GM23338 (cell line): ENCODE measurements around the gene FAAH. TPM values are rescaled to one million over a fixed set of nuclear protein-coding genes. Genes with fewer than 3 reads are reported as not detected.

Experiments used
- ATAC-seq: fragments of 200-7000 bp; cut with Tn5 transposase; 3 replicates; pipeline ENCODE4 v1.9.1; 2020
- DNase-seq: peaks from one replicate; pipeline ENCODE4 v3.0.0-alpha.2; 2015; ENCODE audit warnings: low spot score
- H2AFZ ChIP-seq: fragments of 200-600 bp; sonication (generic); 2 replicates; pipeline ENCODE4 v1.8.0; 2016; ENCODE audit warnings: antibody characterized with exemption, mild to moderate bottlenecking, moderate library complexity
- H3F3A ChIP-seq: fragments of 200-600 bp; sonication (generic); replicated peaks from 2 replicates; pipeline ENCODE4 v1.8.0; 2017; ENCODE audit warnings: antibody characterized with exemption, mixed run types, low read depth
- H3K27ac ChIP-seq: fragments of 200-600 bp; sonication (generic); 2 replicates; pipeline ENCODE4 v1.6.1; 2016; ENCODE audit warnings: low read depth
- H3K27me3 ChIP-seq: fragments of 200-600 bp; sonication (generic); 2 replicates; pipeline ENCODE4 v1.8.0; 2016; ENCODE audit warnings: mild to moderate bottlenecking, mixed run types, moderate library complexity; ENCODE audit not compliant: insufficient read depth
- H3K36me3 ChIP-seq: fragments of 200-600 bp; sonication (generic); 2 replicates; pipeline ENCODE4 v1.8.0; 2016; ENCODE audit warnings: mild to moderate bottlenecking; ENCODE audit not compliant: insufficient read depth
- H3K4me1 ChIP-seq: fragments of 200-600 bp; sonication (generic); 2 replicates; pipeline ENCODE4 v1.8.0; 2016; ENCODE audit warnings: mild to moderate bottlenecking, moderate library complexity; ENCODE audit not compliant: insufficient read depth
- H3K4me2 ChIP-seq: fragments of 200-600 bp; sonication (generic); 2 replicates; pipeline ENCODE4 v1.7.1; 2017; ENCODE audit warnings: mixed run types
- H3K4me3 ChIP-seq: fragments of 200-600 bp; sonication (generic); 2 replicates; pipeline ENCODE4 v1.6.1; 2016; ENCODE audit warnings: mixed run types
- H3K79me2 ChIP-seq: fragments of 200-600 bp; sonication (generic); replicated peaks from 2 replicates; pipeline ENCODE4 v1.8.0; 2017; ENCODE audit warnings: mild to moderate bottlenecking; ENCODE audit not compliant: insufficient read depth
- H3K9me2 ChIP-seq: fragments of 200-600 bp; sonication (generic); 2 replicates; pipeline ENCODE4 v1.8.0; 2017; ENCODE audit not compliant: insufficient read depth
- H4K20me1 ChIP-seq: fragments of 200-600 bp; sonication (generic); replicated peaks from 2 replicates; pipeline ENCODE4 v1.8.0; 2017; ENCODE audit warnings: mild to moderate bottlenecking; ENCODE audit not compliant: insufficient read depth
- H3K27ac Mint-ChIP-seq: 2 replicates; pipeline ENCODE4 v1.8.0; 2020; ENCODE audit warnings: inconsistent platforms, mild to moderate bottlenecking, moderate library complexity, mixed read lengths
- H3K27me3 Mint-ChIP-seq: 3 replicates; pipeline ENCODE4 v1.8.0; 2022; ENCODE audit warnings: low read depth, mild to moderate bottlenecking, moderate library complexity, mixed read lengths, inconsistent platforms; ENCODE audit not compliant: insufficient read depth, poor library complexity
- H3K36me3 Mint-ChIP-seq: 3 replicates; pipeline ENCODE4 v1.8.0; 2021; ENCODE audit warnings: low read depth, mild to moderate bottlenecking, inconsistent platforms, moderate library complexity, mixed read lengths
- H3K4me1 Mint-ChIP-seq: 3 replicates; pipeline ENCODE4 v1.8.0; 2020; ENCODE audit warnings: mild to moderate bottlenecking, inconsistent platforms, mixed read lengths
- H3K4me3 Mint-ChIP-seq: 3 replicates; pipeline ENCODE4 v1.8.0; 2021; ENCODE audit warnings: moderate library complexity, mild to moderate bottlenecking, inconsistent platforms, mixed read lengths
- H3K9me3 Mint-ChIP-seq: 3 replicates; pipeline ENCODE4 v1.8.0; 2020; ENCODE audit warnings: moderate library complexity, mild to moderate bottlenecking, inconsistent platforms, mixed read lengths
- CREB1 ChIP-seq: fragments of 250-450 bp; sonication (Bioruptor Pico); IDR thresholded peaks from 2 replicates; pipeline ENCODE4 v1.5.0; 2020; ENCODE audit warnings: low read depth, mild to moderate bottlenecking, moderate library complexity
- EZH2 ChIP-seq: fragments of 200-600 bp; sonication (generic); IDR thresholded peaks from one replicate; pipeline ENCODE4 v1.8.0; 2017; ENCODE audit warnings: antibody characterized with exemption, mild to moderate bottlenecking, low read depth; ENCODE audit not compliant: unreplicated experiment
- EZH2phosphoT487 ChIP-seq: fragments of 200-600 bp; sonication (generic); IDR thresholded peaks from one replicate; pipeline ENCODE4 v1.8.1; 2018; ENCODE audit warnings: antibody characterized with exemption; ENCODE audit not compliant: unreplicated experiment
- JUNB ChIP-seq: IDR thresholded peaks from one replicate; pipeline ENCODE4 v1.6.1; 2016; ENCODE audit warnings: antibody characterized with exemption; ENCODE audit not compliant: unreplicated experiment
- NANOG ChIP-seq: IDR thresholded peaks from 2 replicates; pipeline ENCODE4 v1.6.1; 2016; ENCODE audit warnings: antibody characterized with exemption, borderline replicate concordance
- POLR2AphosphoS5 ChIP-seq: IDR thresholded peaks from 2 replicates; pipeline ENCODE4 v1.6.1; 2016; ENCODE audit warnings: antibody characterized with exemption, low read depth
- STAT1 ChIP-seq: IDR thresholded peaks from one replicate; pipeline ENCODE4 v1.6.1; 2016; ENCODE audit warnings: antibody characterized with exemption; ENCODE audit not compliant: unreplicated experiment
- ZNF114 ChIP-seq: fragments of 250-450 bp; sonication (Bioruptor Pico); IDR thresholded peaks from 2 replicates; pipeline ENCODE4 v1.5.0; 2020; ENCODE audit warnings: mild to moderate bottlenecking, moderate library complexity
- ZNF331 ChIP-seq: fragments of 250-450 bp; sonication (Bioruptor Pico); IDR thresholded peaks from 2 replicates; pipeline ENCODE4 v1.5.0; 2020; ENCODE audit warnings: low read depth, mild to moderate bottlenecking, moderate library complexity
- polyA plus RNA-seq: library from polyadenylated mRNA; unstranded; fragments of >200 nt; fragmentation: Nextera tagmentation; extraction: Ambion mirVana; gene quantifications from 2 replicates; pipeline ENCODE4 v1.2.1, GENCODE V29; 2016
- total RNA-seq: library from RNA; depleted of rRNA; stranded (reverse); fragments of >200 nt; shearing (Covaris generic); gene quantifications from 2 replicates; pipeline ENCODE4 v1.2.3, GENCODE V29; 2014
- TF ChIP-seq, protein P1 (sequence below), 2 experiments: fragments of 200-600 bp in 1 of 2; sonication (generic) in 1 of 2; conservative IDR thresholded peaks; 2 replicates each; pipeline versions ENCODE4 v1.5.1 to v1.6.1; 2016 to 2017; ENCODE audit warnings: antibody characterized with exemption in 2 of 2, low read depth in 2 of 2, mild to moderate bottlenecking in 2 of 2, moderate library complexity in 1 of 2
- TF ChIP-seq, protein P2 (sequence below): IDR thresholded peaks from one replicate; pipeline ENCODE4 v1.6.1; 2018; ENCODE audit warnings: antibody characterized with exemption; ENCODE audit not compliant: unreplicated experiment
- TF ChIP-seq, protein P3 (sequence below): IDR thresholded peaks from 2 replicates; pipeline ENCODE4 v1.6.1; 2016; ENCODE audit warnings: antibody characterized with exemption
- TF ChIP-seq, protein P4 (sequence below): fragments of 250-450 bp; sonication (Bioruptor Pico); IDR thresholded peaks from 2 replicates; pipeline ENCODE4 v1.5.0; 2020; ENCODE audit warnings: mild to moderate bottlenecking, moderate library complexity

The FAAH gene
- total and polyA plus RNA-seq, 2 experiments from 2014 or later, result 10.7 to 24.0 TPM

- Histone ChIP-seq H3K4me2 (no peak overlapping the region), H3K4me3 (no peak overlapping the region), H4K20me1 (no peaks in the 10 kb centered on the region; the same call in 1 of the 2 replicates), H2AFZ (no peak overlapping the region), H3K79me2 (no peaks in the 10 kb centered on the region), H3K9me2 (no peaks in the 10 kb centered on the region), H3K4me1 (no peaks in the 10 kb centered on the region), H3F3A (peaks cover 3% of the 10 kb centered on the region; the same call in 1 of the 2 replicates), H3K27me3 (no peaks in the 10 kb centered on the region), H3K36me3 (peaks cover 14% of the 10 kb centered on the region), H3K27ac (no peak overlapping the region)
- Mint-ChIP-seq H3K9me3 (no peaks in the 10 kb centered on the region), H3K4me3 (no peak overlapping the region), H3K27ac (no peak overlapping the region), H3K27me3 (no peaks in the 10 kb centered on the region), H3K4me1 (peaks cover 2% of the 10 kb centered on the region; the same call in 1 of the 3 replicates), H3K36me3 (peaks cover 44% of the 10 kb centered on the region)
- no peak for ATAC-seq
- DNase-seq, result no peak
- TF ChIP-seq ZNF114 (CRISPR knock-in tag), result no peak
- TF ChIP-seq CREB1, result no peak
- TF ChIP-seq JUNB, result no peak
- no peak for TF ChIP-seq EZH2phosphoT487
- TF ChIP-seq, protein P1, sequence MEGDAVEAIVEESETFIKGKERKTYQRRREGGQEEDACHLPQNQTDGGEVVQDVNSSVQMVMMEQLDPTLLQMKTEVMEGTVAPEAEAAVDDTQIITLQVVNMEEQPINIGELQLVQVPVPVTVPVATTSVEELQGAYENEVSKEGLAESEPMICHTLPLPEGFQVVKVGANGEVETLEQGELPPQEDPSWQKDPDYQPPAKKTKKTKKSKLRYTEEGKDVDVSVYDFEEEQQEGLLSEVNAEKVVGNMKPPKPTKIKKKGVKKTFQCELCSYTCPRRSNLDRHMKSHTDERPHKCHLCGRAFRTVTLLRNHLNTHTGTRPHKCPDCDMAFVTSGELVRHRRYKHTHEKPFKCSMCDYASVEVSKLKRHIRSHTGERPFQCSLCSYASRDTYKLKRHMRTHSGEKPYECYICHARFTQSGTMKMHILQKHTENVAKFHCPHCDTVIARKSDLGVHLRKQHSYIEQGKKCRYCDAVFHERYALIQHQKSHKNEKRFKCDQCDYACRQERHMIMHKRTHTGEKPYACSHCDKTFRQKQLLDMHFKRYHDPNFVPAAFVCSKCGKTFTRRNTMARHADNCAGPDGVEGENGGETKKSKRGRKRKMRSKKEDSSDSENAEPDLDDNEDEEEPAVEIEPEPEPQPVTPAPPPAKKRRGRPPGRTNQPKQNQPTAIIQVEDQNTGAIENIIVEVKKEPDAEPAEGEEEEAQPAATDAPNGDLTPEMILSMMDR (conservative IDR thresholded peaks at IDR 0.05; ENCODE audit: low read depth in 2 of 2), result no peak
- TF ChIP-seq, protein P2, sequence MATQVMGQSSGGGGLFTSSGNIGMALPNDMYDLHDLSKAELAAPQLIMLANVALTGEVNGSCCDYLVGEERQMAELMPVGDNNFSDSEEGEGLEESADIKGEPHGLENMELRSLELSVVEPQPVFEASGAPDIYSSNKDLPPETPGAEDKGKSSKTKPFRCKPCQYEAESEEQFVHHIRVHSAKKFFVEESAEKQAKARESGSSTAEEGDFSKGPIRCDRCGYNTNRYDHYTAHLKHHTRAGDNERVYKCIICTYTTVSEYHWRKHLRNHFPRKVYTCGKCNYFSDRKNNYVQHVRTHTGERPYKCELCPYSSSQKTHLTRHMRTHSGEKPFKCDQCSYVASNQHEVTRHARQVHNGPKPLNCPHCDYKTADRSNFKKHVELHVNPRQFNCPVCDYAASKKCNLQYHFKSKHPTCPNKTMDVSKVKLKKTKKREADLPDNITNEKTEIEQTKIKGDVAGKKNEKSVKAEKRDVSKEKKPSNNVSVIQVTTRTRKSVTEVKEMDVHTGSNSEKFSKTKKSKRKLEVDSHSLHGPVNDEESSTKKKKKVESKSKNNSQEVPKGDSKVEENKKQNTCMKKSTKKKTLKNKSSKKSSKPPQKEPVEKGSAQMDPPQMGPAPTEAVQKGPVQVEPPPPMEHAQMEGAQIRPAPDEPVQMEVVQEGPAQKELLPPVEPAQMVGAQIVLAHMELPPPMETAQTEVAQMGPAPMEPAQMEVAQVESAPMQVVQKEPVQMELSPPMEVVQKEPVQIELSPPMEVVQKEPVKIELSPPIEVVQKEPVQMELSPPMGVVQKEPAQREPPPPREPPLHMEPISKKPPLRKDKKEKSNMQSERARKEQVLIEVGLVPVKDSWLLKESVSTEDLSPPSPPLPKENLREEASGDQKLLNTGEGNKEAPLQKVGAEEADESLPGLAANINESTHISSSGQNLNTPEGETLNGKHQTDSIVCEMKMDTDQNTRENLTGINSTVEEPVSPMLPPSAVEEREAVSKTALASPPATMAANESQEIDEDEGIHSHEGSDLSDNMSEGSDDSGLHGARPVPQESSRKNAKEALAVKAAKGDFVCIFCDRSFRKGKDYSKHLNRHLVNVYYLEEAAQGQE, result no peak
- TF ChIP-seq POLR2AphosphoS5, result no peak
- TF ChIP-seq, protein P3, sequence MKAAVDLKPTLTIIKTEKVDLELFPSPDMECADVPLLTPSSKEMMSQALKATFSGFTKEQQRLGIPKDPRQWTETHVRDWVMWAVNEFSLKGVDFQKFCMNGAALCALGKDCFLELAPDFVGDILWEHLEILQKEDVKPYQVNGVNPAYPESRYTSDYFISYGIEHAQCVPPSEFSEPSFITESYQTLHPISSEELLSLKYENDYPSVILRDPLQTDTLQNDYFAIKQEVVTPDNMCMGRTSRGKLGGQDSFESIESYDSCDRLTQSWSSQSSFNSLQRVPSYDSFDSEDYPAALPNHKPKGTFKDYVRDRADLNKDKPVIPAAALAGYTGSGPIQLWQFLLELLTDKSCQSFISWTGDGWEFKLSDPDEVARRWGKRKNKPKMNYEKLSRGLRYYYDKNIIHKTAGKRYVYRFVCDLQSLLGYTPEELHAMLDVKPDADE, result no peak
- TF ChIP-seq, protein P4, sequence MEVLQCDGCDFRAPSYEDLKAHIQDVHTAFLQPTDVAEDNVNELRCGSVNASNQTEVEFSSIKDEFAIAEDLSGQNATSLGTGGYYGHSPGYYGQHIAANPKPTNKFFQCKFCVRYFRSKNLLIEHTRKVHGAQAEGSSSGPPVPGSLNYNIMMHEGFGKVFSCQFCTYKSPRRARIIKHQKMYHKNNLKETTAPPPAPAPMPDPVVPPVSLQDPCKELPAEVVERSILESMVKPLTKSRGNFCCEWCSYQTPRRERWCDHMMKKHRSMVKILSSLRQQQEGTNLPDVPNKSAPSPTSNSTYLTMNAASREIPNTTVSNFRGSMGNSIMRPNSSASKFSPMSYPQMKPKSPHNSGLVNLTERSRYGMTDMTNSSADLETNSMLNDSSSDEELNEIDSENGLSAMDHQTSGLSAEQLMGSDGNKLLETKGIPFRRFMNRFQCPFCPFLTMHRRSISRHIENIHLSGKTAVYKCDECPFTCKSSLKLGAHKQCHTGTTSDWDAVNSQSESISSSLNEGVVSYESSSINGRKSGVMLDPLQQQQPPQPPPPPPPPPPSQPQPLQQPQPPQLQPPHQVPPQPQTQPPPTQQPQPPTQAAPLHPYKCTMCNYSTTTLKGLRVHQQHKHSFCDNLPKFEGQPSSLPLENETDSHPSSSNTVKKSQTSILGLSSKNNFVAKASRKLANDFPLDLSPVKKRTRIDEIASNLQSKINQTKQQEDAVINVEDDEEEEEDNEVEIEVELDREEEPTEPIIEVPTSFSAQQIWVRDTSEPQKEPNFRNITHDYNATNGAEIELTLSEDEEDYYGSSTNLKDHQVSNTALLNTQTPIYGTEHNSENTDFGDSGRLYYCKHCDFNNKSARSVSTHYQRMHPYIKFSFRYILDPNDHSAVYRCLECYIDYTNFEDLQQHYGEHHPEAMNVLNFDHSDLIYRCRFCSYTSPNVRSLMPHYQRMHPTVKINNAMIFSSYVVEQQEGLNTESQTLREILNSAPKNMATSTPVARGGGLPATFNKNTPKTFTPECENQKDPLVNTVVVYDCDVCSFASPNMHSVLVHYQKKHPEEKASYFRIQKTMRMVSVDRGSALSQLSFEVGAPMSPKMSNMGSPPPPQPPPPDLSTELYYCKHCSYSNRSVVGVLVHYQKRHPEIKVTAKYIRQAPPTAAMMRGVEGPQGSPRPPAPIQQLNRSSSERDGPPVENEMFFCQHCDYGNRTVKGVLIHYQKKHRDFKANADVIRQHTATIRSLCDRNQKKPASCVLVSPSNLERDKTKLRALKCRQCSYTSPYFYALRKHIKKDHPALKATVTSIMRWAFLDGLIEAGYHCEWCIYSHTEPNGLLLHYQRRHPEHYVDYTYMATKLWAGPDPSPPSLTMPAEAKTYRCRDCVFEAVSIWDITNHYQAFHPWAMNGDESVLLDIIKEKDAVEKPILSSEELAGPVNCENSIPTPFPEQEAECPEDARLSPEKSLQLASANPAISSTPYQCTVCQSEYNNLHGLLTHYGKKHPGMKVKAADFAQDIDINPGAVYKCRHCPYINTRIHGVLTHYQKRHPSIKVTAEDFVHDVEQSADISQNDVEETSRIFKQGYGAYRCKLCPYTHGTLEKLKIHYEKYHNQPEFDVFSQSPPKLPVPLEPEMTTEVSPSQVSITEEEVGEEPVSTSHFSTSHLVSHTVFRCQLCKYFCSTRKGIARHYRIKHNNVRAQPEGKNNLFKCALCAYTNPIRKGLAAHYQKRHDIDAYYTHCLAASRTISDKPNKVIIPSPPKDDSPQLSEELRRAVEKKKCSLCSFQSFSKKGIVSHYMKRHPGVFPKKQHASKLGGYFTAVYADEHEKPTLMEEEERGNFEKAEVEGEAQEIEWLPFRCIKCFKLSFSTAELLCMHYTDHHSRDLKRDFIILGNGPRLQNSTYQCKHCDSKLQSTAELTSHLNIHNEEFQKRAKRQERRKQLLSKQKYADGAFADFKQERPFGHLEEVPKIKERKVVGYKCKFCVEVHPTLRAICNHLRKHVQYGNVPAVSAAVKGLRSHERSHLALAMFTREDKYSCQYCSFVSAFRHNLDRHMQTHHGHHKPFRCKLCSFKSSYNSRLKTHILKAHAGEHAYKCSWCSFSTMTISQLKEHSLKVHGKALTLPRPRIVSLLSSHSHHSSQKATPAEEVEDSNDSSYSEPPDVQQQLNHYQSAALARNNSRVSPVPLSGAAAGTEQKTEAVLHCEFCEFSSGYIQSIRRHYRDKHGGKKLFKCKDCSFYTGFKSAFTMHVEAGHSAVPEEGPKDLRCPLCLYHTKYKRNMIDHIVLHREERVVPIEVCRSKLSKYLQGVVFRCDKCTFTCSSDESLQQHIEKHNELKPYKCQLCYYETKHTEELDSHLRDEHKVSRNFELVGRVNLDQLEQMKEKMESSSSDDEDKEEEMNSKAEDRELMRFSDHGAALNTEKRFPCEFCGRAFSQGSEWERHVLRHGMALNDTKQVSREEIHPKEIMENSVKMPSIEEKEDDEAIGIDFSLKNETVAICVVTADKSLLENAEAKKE, result no peak
- no peak for TF ChIP-seq ZNF331 (CRISPR knock-in tag)
- TF ChIP-seq EZH2, result no peak
- no peak for TF ChIP-seq NANOG
- TF ChIP-seq STAT1, result no peak
Observed at GRCh38 chr1:46364612-46365011, 29.5 kb upstream of the FAAH start.
